Ovary (tissue), 9 donors: ENCODE data around the gene SEPTIN3. TPM values are rescaled to one million over a fixed set of nuclear protein-coding genes. Genes with fewer than 3 reads are reported as not detected.

ENCODE experiments used
- DNase-seq, 5 donors: peaks; one replicate each; pipeline ENCODE4 v3.0.0-alpha.2; 2019 to 2020
- H3K27ac ChIP-seq, 2 donors: fragments of 200-600 bp; one replicate each; pipeline versions ENCODE4 v1.5.1 to v1.8.0; 2019 to 2022
- H3K27me3 ChIP-seq: fragments of 200-600 bp; one replicate; pipeline ENCODE4 v1.8.0; 2022
- H3K36me3 ChIP-seq: fragments of 200-600 bp; sonication (generic); one replicate; pipeline ENCODE4 v1.5.1; 2019
- H3K4me1 ChIP-seq: one replicate; pipeline ENCODE4 v1.8.1; 2013; ENCODE audit warnings: mild to moderate bottlenecking, moderate library complexity; ENCODE audit not compliant: insufficient read depth
- H3K4me3 ChIP-seq: fragments of 200-600 bp; sonication (generic); one replicate; pipeline ENCODE4 v1.5.1; 2017
- H3K9me3 ChIP-seq, 2 donors: fragments of 200-600 bp in 1 of 2; sonication (generic) in 1 of 2; one replicate each; pipeline versions ENCODE4 v1.5.1 to v1.8.1; 2013 to 2019; ENCODE audit warnings: mild to moderate bottlenecking in 1 of 2, moderate library complexity in 1 of 2
- EP300 ChIP-seq: sonication (generic); formaldehyde crosslinking; IDR thresholded peaks from one replicate; pipeline ENCODE4 v1.6.1; 2017; ENCODE audit warnings: antibody characterized with exemption
- POLR2A ChIP-seq: fragments of 450-650 bp; IDR thresholded peaks from one replicate; pipeline ENCODE4 v1.6.1; 2017; ENCODE audit warnings: antibody characterized with exemption, mild to moderate bottlenecking, moderate library complexity
- WGBS, 3 donors: extraction: QIAGEN DNeasy Blood & Tissue Kit in 1 of 3; methylation state at CpG; one replicate each; pipeline versions ENCODE4 v1.1.5 to v1.1.7; 2013 to 2017; 5-methylcytosine and 5-hydroxymethylcytosine counted together
- intact Hi-C, 4 donors: fragments of 100-400 bp; cut with DNase I; formaldehyde crosslinking; loops; one replicate each; pipeline versions ENCODE4 v1.11.0 to v1.15.1; 2022 to 2023
- polyA plus RNA-seq, 2 donors: library from polyadenylated mRNA; stranded (reverse); fragments of 200-250 nt in 1 of 2; fragments of 350-450 nt in 1 of 2; fragmentation: Illumina TruSeq in 1 of 2; extraction: RNeasy Lipid Tissue Mini Kit (QIAGEN cat#74804) in 1 of 2; gene quantifications; one replicate each; pipeline ENCODE4 v1.2.3, GENCODE V29; 2013 to 2014
- total RNA-seq, 7 donors: library from RNA; depleted of rRNA in 2 of 7; stranded (reverse); fragments of >200 nt in 2 of 7; fragmentation: NEBNext Ultra II Directional in 3 of 7; extraction: Animal tissue kit (Norgen Biotek cat#: 25700) in 3 of 7; gene quantifications; one replicate each; pipeline versions ENCODE4 v1.1.0 to v1.2.4, GENCODE V29; 2016 to 2023
- TF ChIP-seq, protein P1 (sequence below), 3 donors: fragments of 450-650 bp in 2 of 3; fragments of 200-600 bp in 1 of 3; IDR thresholded peaks; one replicate each; pipeline versions ENCODE4 v1.5.1 to v1.8.0; 2016 to 2022; ENCODE audit warnings: antibody characterized with exemption in 3 of 3, mild to moderate bottlenecking in 1 of 3
- donor health status: DM: no; HTN: no; CAD: no; lungs with moderate emphysema.
- donor health status: DM: no; HTN: no; CAD: no.
- donor health status: Bipolar disorder and iron deficiency.
- donor health status: DM: yes; HTN: yes; CAD: no.
- donor health status: DM: no; HTN: no; CAD: no.
- donor health status: DM: yes; HTN: yes; CAD: no.

SEPTIN3 gene
- total and polyA plus RNA-seq, 9 donors = 0.11 to 1.4 (median 0.23) TPM; not detected in 1

GRCh38 chr22:41929418-41929810 lies 39.8 kb upstream of the SEPTIN3 start:
- no peak overlapping the region for H3K4me3 ChIP-seq
- peaks cover 3% of the 10 kb centered on the region for H3K4me1 ChIP-seq
- H3K9me3 ChIP-seq = no peaks in the 10 kb centered on the region
- H3K36me3 ChIP-seq = no peaks in the 10 kb centered on the region
- DNase-seq = no peak
- TF ChIP-seq, protein P1, sequence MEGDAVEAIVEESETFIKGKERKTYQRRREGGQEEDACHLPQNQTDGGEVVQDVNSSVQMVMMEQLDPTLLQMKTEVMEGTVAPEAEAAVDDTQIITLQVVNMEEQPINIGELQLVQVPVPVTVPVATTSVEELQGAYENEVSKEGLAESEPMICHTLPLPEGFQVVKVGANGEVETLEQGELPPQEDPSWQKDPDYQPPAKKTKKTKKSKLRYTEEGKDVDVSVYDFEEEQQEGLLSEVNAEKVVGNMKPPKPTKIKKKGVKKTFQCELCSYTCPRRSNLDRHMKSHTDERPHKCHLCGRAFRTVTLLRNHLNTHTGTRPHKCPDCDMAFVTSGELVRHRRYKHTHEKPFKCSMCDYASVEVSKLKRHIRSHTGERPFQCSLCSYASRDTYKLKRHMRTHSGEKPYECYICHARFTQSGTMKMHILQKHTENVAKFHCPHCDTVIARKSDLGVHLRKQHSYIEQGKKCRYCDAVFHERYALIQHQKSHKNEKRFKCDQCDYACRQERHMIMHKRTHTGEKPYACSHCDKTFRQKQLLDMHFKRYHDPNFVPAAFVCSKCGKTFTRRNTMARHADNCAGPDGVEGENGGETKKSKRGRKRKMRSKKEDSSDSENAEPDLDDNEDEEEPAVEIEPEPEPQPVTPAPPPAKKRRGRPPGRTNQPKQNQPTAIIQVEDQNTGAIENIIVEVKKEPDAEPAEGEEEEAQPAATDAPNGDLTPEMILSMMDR (IDR thresholded peaks at IDR 0.05) = no peak
- no peak for TF ChIP-seq POLR2A
- no peak for TF ChIP-seq EP300
- H3K27ac ChIP-seq = no peak overlapping the region
- H3K27me3 ChIP-seq = no peaks in the 10 kb centered on the region
- intact Hi-C loops = no loop called here
- WGBS, 3 donors = 41 to 58% (median 48%) methylated on average over 8 of the region's 8 CpGs

DNA sequence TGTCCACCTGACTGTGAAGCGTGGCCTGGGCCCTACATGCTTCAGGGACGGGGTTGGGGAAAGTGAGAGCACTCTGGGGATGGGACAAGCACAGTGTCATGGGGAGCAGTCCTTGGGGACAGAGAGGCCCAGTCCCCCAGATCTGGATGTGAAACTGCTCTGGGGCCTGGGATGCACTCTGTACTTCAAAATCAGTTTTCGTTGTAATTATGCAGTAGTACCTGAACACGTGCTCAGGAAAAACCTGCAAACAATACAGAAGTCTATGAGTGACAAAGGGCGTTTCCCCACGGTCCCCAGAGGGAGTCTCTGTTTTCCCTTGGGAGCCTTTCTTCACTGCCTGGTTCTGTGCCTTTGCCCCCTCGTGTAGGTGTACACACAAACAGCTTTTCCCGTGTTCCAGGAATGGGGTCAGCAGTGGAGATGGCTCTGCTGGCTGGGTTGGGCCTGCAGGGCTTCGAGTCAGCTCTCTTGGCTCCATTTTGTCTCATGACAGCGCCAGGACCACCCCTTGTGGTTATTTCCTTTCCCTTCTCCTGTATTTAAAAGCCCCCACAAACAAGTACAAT lies 37.5 kb upstream of the SEPTIN3 start:
- no peaks in the 10 kb centered on the region for H3K36me3 ChIP-seq
- no peak for DNase-seq
- no peaks in the 10 kb centered on the region for H3K9me3 ChIP-seq
- intact Hi-C loops = no loop called here
- TF ChIP-seq EP300 = no peak
- TF ChIP-seq, protein P1 (IDR thresholded peaks at IDR 0.05) = no peak
- H3K27ac ChIP-seq = no peak overlapping the region
- no peak overlapping the region for H3K4me3 ChIP-seq
- WGBS, 3 donors = 77 to 78% (median 77%) methylated on average over 10 of the region's 10 CpGs
- no peaks in the 10 kb centered on the region for H3K27me3 ChIP-seq
- H3K4me1 ChIP-seq = no peaks in the 10 kb centered on the region

DNA sequence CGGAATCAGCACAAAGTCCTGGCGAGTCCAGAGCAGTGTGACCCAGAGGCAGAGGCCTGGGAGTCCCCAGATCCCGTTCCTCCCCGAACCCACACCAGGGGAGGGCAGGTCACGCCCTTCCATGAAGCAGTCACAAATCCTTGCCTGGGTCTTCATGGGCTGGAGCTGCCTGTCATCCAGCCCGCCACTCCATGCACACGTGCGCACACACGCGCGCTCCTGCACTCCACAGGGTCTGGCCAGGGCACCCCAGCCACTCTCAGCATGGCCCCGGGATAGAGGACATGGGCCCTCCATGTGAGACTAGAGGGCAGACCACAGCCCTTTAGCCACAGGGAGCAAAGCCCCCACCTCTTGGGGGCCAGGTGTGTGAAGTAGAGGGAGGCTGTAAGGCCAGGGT lies 36.9 kb upstream of the SEPTIN3 start:
- intact Hi-C loops = no loop called here
- 91 to 94% (median 92%) methylated on average over 12 of the region's 12 CpGs for WGBS, 3 donors
- Histone ChIP-seq H3K36me3 (no peaks in the 10 kb centered on the region), H3K27ac (no peak overlapping the region), H3K4me1 (no peaks in the 10 kb centered on the region), H3K4me3 (no peak overlapping the region), H3K27me3 (no peaks in the 10 kb centered on the region), H3K9me3 (no peaks in the 10 kb centered on the region)
- no peak for DNase-seq
- TF ChIP-seq, protein P1 (IDR thresholded peaks at IDR 0.05) = no peak
- TF ChIP-seq POLR2A = no peak
- TF ChIP-seq EP300 = no peak

GRCh38 chr22:41933411-41934177 lies 35.6 kb upstream of the SEPTIN3 start:
- H3K9me3 ChIP-seq = no peaks in the 10 kb centered on the region
- intact Hi-C loops = no loop called here
- no peaks in the 10 kb centered on the region for H3K27me3 ChIP-seq
- H3K36me3 ChIP-seq = no peaks in the 10 kb centered on the region
- no peaks in the 10 kb centered on the region for H3K4me1 ChIP-seq
- no peak overlapping the region for H3K4me3 ChIP-seq
- DNase-seq = no peak
- TF ChIP-seq, protein P1 (IDR thresholded peaks at IDR 0.05) = no peak
- no peak for TF ChIP-seq POLR2A
- no peak for TF ChIP-seq EP300
- no peak overlapping the region for H3K27ac ChIP-seq
- 78 to 90% (median 87%) methylated on average over 16 of the region's 16 CpGs for WGBS, 3 donors
